Measurements from ENCODE around the gene CNEP1R1. TPM values are rescaled to one million over a fixed set of nuclear protein-coding genes. Genes with fewer than 3 reads are reported as not detected.

CNEP1R1 gene
- total RNA-seq, 4 donors from 2014 or later, result 11.7 to 24.9 (median 16.1) TPM

GRCh38 chr16:50045412-50045811 lies 20.4 kb downstream of the CNEP1R1 start:
- Histone ChIP-seq H3K36me3 (no peaks in the 10 kb centered on the region), H3K9me3 (no peaks in the 10 kb centered on the region), H3K27me3 (peaks cover 0 to 9% (median 0%) of the 10 kb centered on the region in 3 donors), H3K4me1 (no peaks in the 10 kb centered on the region), H3K27ac (no peak overlapping the region), H3K4me3 (no peak overlapping the region)
- TF ChIP-seq CTCF (IDR thresholded peaks at IDR 0.05 in 4 of 5, conservative IDR thresholded peaks at IDR 0.05 in 1 of 5), result no peak
- no peak for TF ChIP-seq POLR2A (IDR thresholded peaks at IDR 0.05)
- DNase-seq (no peak), ATAC-seq (no peak)
- intact Hi-C loops (cut with DNase I; ENCODE audit: low total_unique reads), result no loop called here
- in situ Hi-C loops (cut with MboI; ENCODE audit: low sequenced_read_pairs in 4 of 4), result loop anchor here in 1 of 4 donors (25.0 kb wide), 1 partner anchor 317 kb away; the partner anchor contains the start of gene BRD7

DNA sequence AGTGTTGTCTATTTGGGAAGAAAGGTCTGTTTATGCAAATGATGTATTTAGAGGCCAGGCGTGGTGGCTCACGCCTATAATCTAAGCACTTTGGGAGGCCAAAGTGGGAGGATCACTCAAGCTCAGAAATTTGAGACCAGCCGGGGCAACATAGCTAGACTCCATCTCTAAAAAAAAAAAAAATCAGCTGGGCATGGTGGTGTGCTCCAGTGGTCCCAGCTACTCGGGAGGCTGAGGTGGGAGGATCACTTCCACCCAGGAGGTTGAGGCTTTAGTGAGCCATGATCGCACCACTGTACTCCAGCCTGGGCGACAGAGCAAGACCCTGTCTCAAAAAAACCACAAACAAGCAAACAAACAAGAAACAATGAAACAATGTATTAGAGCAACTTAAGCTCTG lies 21.8 kb downstream of the CNEP1R1 start:
- DNase-seq, result no peak
- in situ Hi-C loops (cut with MboI; ENCODE audit: low sequenced_read_pairs in 4 of 4), result loop anchor here in 1 of 4 donors (25.0 kb wide), 1 partner anchor 315 kb away; the partner anchor contains the start of gene BRD7

GRCh38 chr16:50047864-50048263 lies 22.8 kb downstream of the CNEP1R1 start:
- in situ Hi-C loops (cut with MboI; ENCODE audit: low sequenced_read_pairs in 4 of 4), result loop anchor here in 1 of 4 donors (25.0 kb wide), 1 partner anchor 314 kb away; the partner anchor contains the start of gene BRD7
- no peak for ATAC-seq

More for the DNA sequence above, 21.8 kb downstream of the CNEP1R1 start:
- H3K4me3 ChIP-seq, result no peak overlapping the region
- no peaks in the 10 kb centered on the region for H3K4me1 ChIP-seq
- no peak for TF ChIP-seq CTCF (IDR thresholded peaks at IDR 0.05 in 4 of 5, conservative IDR thresholded peaks at IDR 0.05 in 1 of 5)
- no peak for TF ChIP-seq POLR2A (IDR thresholded peaks at IDR 0.05)
- intact Hi-C loops (cut with DNase I; ENCODE audit: low total_unique reads), result no loop called here
- ATAC-seq, result no peak
- no peak overlapping the region for H3K27ac ChIP-seq
- H3K36me3 ChIP-seq, result no peaks in the 10 kb centered on the region
- peaks cover 0 to 9% (median 0%) of the 10 kb centered on the region in 3 donors for H3K27me3 ChIP-seq
- H3K9me3 ChIP-seq, result no peaks in the 10 kb centered on the region

DNA sequence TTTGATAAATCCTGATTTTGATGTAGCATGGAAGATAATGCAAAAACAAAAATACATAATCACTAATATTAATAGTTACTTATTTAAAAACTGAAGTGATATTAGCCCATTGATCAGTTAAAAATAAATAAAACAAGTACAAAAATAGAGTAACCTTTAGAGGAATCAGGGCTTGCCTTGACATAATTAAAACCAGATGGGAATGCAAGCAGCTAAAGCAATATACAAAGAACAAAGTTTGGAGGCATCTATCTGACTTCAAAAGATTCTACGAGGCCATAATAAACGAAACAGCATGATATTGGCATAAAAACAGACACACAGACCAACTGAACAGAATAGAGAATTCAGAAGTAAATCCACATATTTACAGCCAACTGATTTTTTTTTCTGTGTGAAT lies 25.8 kb downstream of the CNEP1R1 start:
- ATAC-seq (no peak), DNase-seq (no peak)
- intact Hi-C loops (cut with DNase I; ENCODE audit: low total_unique reads), result no loop called here
- Histone ChIP-seq H3K4me1 (no peaks in the 10 kb centered on the region), H3K4me3 (no peak overlapping the region), H3K9me3 (no peaks in the 10 kb centered on the region), H3K27ac (no peak overlapping the region), H3K27me3 (no peaks in the 10 kb centered on the region), H3K36me3 (no peaks in the 10 kb centered on the region)
- TF ChIP-seq POLR2A (IDR thresholded peaks at IDR 0.05) (no peak), CTCF (IDR thresholded peaks at IDR 0.05 in 4 of 5, conservative IDR thresholded peaks at IDR 0.05 in 1 of 5) (no peak)
- in situ Hi-C loops (cut with MboI; ENCODE audit: low sequenced_read_pairs in 4 of 4), result no loop called here

More at GRCh38 chr16:50047864-50048263, 22.8 kb downstream of the CNEP1R1 start:
- Histone ChIP-seq H3K4me3 (no peak overlapping the region), H3K4me1 (no peaks in the 10 kb centered on the region), H3K27me3 (peaks cover 0 to 9% (median 0%) of the 10 kb centered on the region in 3 donors), H3K9me3 (no peaks in the 10 kb centered on the region), H3K27ac (no peak overlapping the region), H3K36me3 (no peaks in the 10 kb centered on the region)
- no peak for DNase-seq
- TF ChIP-seq CTCF (IDR thresholded peaks at IDR 0.05 in 4 of 5, conservative IDR thresholded peaks at IDR 0.05 in 1 of 5) (no peak), POLR2A (IDR thresholded peaks at IDR 0.05) (no peak)
- intact Hi-C loops (cut with DNase I; ENCODE audit: low total_unique reads), result no loop called here

DNA sequence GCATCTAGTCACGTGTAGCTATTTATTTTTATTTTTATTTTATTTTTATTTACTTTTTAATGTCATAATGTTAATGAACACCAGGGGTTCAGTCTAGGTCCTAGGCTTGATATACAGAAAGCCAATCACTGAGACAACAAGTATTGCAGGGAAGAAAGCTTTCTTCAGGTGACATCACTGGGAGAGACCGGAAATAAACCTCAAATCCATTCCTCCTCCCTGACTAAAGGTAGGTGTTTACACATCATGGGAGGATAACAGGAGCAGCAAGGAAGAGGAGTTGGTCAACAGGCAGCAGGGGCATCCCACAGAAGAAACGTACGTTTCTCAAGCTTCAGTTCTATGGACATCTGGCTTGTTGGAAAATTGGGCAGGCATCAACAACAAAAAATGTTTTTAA lies 31.2 kb downstream of the CNEP1R1 start:
- no peak for TF ChIP-seq POLR2A (IDR thresholded peaks at IDR 0.05)
- DNase-seq (no peak), ATAC-seq (no peak)
- Histone ChIP-seq H3K27me3 (no peaks in the 10 kb centered on the region), H3K4me1 (no peaks in the 10 kb centered on the region), H3K36me3 (no peaks in the 10 kb centered on the region), H3K4me3 (no peak overlapping the region), H3K9me3 (no peaks in the 10 kb centered on the region), H3K27ac (no peak overlapping the region)
- in situ Hi-C loops (cut with MboI; ENCODE audit: low sequenced_read_pairs in 4 of 4), result no loop called here
- intact Hi-C loops (cut with DNase I; ENCODE audit: low total_unique reads), result no loop called here
